ENCODE results near the gene SLC49A4.

The SLC49A4 gene

DNA sequence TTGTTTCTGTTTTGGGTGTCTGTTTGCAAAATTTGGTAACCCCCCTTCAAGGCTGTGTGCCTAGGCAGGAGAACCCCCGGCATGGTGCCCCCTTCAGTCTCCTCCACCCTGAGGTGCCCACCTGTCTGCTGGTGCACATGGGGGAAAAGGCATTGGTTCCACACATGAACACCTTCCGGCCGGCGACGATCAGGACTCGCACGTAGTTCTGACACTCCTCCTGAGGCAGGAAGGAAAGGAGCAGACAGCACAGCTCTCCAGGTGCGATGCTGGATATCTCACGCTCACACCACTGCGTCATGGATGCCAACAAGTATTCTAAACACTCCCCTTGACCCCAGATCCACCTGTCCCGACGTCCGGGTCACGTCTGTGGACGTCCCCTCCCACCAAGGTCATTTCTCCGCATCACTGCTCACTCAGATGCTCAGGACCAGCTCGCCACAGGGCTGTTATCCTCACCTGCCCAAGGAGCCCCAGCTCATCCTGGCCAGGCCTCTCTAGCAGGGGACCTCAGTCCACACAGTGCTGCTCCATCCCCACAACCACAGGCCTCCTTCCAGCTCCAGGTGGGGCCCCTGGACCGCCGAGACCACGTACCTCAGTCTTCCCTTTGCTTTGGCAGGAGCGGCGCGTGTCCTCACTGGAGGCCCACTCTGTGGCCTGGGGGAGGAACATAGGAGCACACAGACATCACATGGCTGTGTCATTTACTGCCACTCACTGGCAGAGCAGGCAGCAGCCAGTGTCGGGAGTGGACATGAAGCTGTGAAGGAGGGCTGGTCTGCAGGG lies 133.7 kb downstream of the SLC49A4 start:
- ChIA-PET POLR2A (no interaction called here), CTCF (no interaction called here)
- DNase-seq (ENCODE audit: extremely low spot score) = no peak
- TF ChIP-seq TARDBP (IDR thresholded peaks at IDR 0.05) (no peak), HDGF (IDR thresholded peaks at IDR 0.05; ENCODE audit: borderline replicate concordance) (no peak), FOXK2 (IDR thresholded peaks at IDR 0.05) (no peak), FOXM1 (IDR thresholded peaks at IDR 0.05; ENCODE audit: borderline replicate concordance) (no peak), ZNF384 (IDR thresholded peaks at IDR 0.05) (no peak), SUZ12 (IDR thresholded peaks at IDR 0.05) (no peak), ARNT (IDR thresholded peaks at IDR 0.05) (no peak), BHLHE40 (IDR thresholded peaks at IDR 0.05; ENCODE audit: borderline replicate concordance) (no peak), CTBP1 (IDR thresholded peaks at IDR 0.05; ENCODE audit: borderline replicate concordance) (no peak), FOXA1 (IDR thresholded peaks at IDR 0.05) (no peak), NFRKB (IDR thresholded peaks at IDR 0.05) (no peak), LEF1 (IDR thresholded peaks at IDR 0.05; ENCODE audit: borderline replicate concordance) (no peak), SP1 (IDR thresholded peaks at IDR 0.05) (no peak), ELF4 (IDR thresholded peaks at IDR 0.05) (no peak), L3MBTL2 (conservative IDR thresholded peaks at IDR 0.05) (no peak)
- TF ChIP-seq, protein P1, sequence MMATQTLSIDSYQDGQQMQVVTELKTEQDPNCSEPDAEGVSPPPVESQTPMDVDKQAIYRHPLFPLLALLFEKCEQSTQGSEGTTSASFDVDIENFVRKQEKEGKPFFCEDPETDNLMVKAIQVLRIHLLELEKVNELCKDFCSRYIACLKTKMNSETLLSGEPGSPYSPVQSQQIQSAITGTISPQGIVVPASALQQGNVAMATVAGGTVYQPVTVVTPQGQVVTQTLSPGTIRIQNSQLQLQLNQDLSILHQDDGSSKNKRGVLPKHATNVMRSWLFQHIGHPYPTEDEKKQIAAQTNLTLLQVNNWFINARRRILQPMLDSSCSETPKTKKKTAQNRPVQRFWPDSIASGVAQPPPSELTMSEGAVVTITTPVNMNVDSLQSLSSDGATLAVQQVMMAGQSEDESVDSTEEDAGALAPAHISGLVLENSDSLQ (IDR thresholded peaks at IDR 0.05) = no peak

DNA sequence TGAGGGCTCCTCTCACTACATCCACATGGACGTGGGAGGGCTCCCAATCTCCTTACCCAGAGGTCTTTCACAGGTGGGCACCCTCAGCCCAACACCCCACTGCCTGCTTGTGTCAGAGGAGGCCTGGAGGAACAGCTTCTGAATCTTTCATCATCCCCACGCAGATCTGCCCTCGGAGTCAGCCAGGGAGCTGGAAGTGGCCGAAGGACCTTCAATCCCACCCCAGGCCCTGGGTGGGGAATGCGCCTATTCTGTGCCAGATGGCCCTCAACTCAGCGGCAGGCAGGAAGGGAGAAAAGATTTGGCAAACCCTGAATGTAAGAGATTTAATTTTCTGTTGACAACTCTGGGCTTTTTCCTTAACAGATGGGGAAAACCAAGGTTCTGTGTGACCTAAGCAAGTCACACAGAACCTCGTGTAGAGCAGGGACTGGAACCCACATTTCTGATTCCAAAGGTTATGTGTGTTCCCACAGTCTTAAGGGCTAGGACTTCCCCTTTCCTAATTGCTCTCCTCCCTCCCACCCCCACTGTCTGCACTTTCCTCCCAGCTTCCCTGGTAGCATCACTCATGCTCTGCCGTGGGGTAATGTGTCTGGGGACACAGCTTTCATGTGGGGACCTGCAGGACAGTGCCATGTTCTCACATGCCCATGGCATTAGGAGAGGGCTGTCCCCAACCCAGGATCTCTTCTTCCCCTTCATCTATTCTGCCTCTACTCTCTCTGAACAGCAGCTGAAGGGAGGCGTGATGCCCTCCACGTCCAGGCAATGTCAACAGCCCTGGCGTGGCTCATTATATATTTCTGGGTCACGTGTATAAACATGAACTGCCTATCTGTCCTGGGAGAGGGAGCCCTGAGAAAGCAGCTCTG lies 134.6 kb downstream of the SLC49A4 start:
- DNase-seq (ENCODE audit: extremely low spot score) = no peak
- CTCF ChIA-PET = interaction anchor here (0.6 kb wide), 1 partner anchor 1383 kb away, joined by 3 read pairs; no protein-coding TSS in a partner anchor
- POLR2A ChIA-PET = no interaction called here
- no peak for TF ChIP-seq ZNF384 (IDR thresholded peaks at IDR 0.05)
- TF ChIP-seq TARDBP (IDR thresholded peaks at IDR 0.05) = no peak

DNA sequence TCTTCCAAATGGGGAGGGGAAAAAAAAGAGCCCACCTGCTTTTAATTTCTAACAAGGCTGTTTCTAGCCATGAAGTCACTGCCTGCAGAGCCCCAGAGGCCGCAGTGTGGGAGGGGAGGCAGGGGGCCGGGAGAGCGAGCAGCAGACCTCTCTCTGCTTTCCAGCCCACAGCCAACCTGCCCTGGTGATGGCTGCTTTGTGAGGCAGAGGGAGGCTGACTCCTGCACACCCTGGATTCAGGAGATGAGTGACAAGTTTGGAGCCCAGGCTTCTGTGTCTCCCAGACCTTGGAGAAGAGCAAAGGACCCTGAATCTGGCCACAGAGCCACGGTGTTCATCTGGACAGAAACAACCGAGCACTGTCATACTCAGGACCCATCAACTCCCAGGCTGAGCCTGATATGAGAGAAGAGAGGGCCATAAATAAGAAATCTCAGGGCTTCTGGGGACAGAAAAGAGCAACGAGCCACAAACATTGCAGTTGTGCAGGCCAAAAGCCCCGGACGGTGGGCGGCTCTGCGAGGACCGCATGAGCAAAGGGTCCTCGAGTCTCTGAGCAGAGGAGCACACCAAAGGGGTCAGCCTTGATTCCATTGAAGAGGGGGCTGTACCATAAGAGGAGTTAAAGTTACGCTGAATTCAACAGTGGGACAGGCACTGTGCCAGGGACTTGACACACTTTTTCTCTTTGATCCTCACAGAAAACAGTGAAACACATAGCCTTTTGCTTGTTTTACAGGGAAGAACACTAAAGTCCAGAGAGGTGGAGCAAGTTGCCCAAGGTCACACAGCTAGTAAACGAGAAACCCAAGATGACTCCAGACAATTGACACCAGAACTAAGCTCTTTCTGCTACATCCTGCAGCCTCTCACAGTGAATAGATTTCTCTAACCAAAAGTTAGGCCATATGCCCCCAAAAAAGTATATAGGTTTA lies 135.5 kb downstream of the SLC49A4 start:
- ChIA-PET POLR2A (no interaction called here), CTCF (no interaction called here)
- DNase-seq (ENCODE audit: extremely low spot score) = no peak
- no peak for TF ChIP-seq TARDBP (IDR thresholded peaks at IDR 0.05)
- no peak for TF ChIP-seq BHLHE40 (IDR thresholded peaks at IDR 0.05; ENCODE audit: borderline replicate concordance)
- no peak for TF ChIP-seq FOXM1 (IDR thresholded peaks at IDR 0.05; ENCODE audit: borderline replicate concordance)
- TF ChIP-seq ARNT (IDR thresholded peaks at IDR 0.05) = no peak
- TF ChIP-seq CTBP1 (IDR thresholded peaks at IDR 0.05; ENCODE audit: borderline replicate concordance) = no peak
- TF ChIP-seq NFRKB (IDR thresholded peaks at IDR 0.05) = no peak
- TF ChIP-seq, protein P1 (IDR thresholded peaks at IDR 0.05) = no peak
- no peak for TF ChIP-seq SUZ12 (IDR thresholded peaks at IDR 0.05)
- no peak for TF ChIP-seq ELF4 (IDR thresholded peaks at IDR 0.05)
- TF ChIP-seq HDGF (IDR thresholded peaks at IDR 0.05; ENCODE audit: borderline replicate concordance) = no peak
- no peak for TF ChIP-seq FOXK2 (IDR thresholded peaks at IDR 0.05)
- TF ChIP-seq L3MBTL2 (conservative IDR thresholded peaks at IDR 0.05) = no peak
- no peak for TF ChIP-seq SP1 (IDR thresholded peaks at IDR 0.05)
- no peak for TF ChIP-seq LEF1 (IDR thresholded peaks at IDR 0.05; ENCODE audit: borderline replicate concordance)
- no peak for TF ChIP-seq ZNF384 (IDR thresholded peaks at IDR 0.05)

All from HEK293T (cell line).